ENCODE data around the gene C1orf159. TPM values are rescaled to one million over a fixed set of nuclear protein-coding genes. Genes with fewer than 3 reads are reported as not detected.

C1orf159 gene
- polyA plus RNA-seq, 3 donors = 3.0 to 18.8 (median 3.3) TPM

DNA sequence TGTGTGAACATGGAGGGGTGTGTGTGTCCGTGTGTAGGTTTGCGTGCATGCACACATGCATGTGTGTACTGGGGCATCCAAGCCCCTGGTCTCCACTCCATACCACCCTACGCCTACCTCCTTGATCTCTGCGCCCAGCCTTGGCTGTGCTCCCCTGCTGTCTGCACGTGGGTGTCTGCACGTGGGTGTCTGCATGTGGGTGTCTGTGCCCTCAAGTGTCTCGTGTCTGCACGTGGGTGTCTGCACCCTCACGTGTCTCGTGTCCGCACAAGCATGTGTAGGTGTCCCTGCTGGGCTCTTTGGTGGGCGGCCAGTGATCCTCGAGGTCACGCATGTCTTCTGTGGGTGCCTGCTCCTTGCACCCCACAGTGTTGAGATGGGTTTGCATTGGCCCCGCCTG, 62.9 kb downstream of the C1orf159 start:
- Histone ChIP-seq H3K79me2 (ENCODE audit: insufficient read depth, low read length) (no peaks in the 10 kb centered on the region), H2AFZ (ENCODE audit: insufficient read depth, low read depth, low read length, poor library complexity, severe bottlenecking) (no peak overlapping the region), H3K27ac (ENCODE audit: low read depth in 1 of 2, low read length in 2 of 2) (no peak overlapping the region), H3K9me3 (replicated peaks in 1 of 2; ENCODE audit: control insufficient read depth in 1 of 2, insufficient read depth in 1 of 2, low read length in 2 of 2) (no peaks in the 10 kb centered on the region), H3K4me2 (replicated peaks; ENCODE audit: extremely low read depth, low read length, poor library complexity, severe bottlenecking) (no peak overlapping the region), H4K20me1 (ENCODE audit: insufficient read depth, low read length) (no peaks in the 10 kb centered on the region), H3K27me3 (ENCODE audit: control insufficient read depth in 2 of 2, insufficient read depth in 2 of 2, low read length in 2 of 2) (peaks cover 0 to 4% of the 10 kb centered on the region in 2 donors), H3K9ac (ENCODE audit: insufficient read depth, low read length, poor library complexity, severe bottlenecking) (no peak overlapping the region), H3K4me1 (ENCODE audit: control insufficient read depth in 1 of 2, insufficient read depth in 2 of 2, low read length in 2 of 2) (no peaks in the 10 kb centered on the region), H3K36me3 (replicated peaks in 1 of 2; ENCODE audit: control insufficient read depth in 1 of 2, insufficient read depth in 2 of 2, low read length in 2 of 2) (no peaks in the 10 kb centered on the region), H3K4me3 (replicated peaks in 1 of 3; ENCODE audit: low read depth in 2 of 3, low read length in 3 of 3) (no peak overlapping the region)
- intact Hi-C loops (cut with micrococcal nuclease) = no loop called here
- peak overlapping the region in 1 of 7 donors; percentile 57 for H3K27ac Mint-ChIP-seq
- H3K4me3 Mint-ChIP-seq = no peak overlapping the region
- no peaks in the 10 kb centered on the region for H3K4me1 Mint-ChIP-seq
- H3K36me3 Mint-ChIP-seq = no peaks in the 10 kb centered on the region
- TF ChIP-seq, protein P1, sequence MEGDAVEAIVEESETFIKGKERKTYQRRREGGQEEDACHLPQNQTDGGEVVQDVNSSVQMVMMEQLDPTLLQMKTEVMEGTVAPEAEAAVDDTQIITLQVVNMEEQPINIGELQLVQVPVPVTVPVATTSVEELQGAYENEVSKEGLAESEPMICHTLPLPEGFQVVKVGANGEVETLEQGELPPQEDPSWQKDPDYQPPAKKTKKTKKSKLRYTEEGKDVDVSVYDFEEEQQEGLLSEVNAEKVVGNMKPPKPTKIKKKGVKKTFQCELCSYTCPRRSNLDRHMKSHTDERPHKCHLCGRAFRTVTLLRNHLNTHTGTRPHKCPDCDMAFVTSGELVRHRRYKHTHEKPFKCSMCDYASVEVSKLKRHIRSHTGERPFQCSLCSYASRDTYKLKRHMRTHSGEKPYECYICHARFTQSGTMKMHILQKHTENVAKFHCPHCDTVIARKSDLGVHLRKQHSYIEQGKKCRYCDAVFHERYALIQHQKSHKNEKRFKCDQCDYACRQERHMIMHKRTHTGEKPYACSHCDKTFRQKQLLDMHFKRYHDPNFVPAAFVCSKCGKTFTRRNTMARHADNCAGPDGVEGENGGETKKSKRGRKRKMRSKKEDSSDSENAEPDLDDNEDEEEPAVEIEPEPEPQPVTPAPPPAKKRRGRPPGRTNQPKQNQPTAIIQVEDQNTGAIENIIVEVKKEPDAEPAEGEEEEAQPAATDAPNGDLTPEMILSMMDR (IDR thresholded peaks at IDR 0.05) = no peak
- WGBS (ENCODE audit: insufficient coverage) = 98% methylated on average over 11 of the region's 15 CpGs
- peaks cover 14 to 16% (median 16%) of the 10 kb centered on the region in 3 donors for H3K27me3 Mint-ChIP-seq (ENCODE audit: low read depth in 3 of 3)
- no peak for DNase-seq
- H3K9me3 Mint-ChIP-seq = peaks cover 0 to 3% (median 0%) of the 10 kb centered on the region in 7 donors

DNA sequence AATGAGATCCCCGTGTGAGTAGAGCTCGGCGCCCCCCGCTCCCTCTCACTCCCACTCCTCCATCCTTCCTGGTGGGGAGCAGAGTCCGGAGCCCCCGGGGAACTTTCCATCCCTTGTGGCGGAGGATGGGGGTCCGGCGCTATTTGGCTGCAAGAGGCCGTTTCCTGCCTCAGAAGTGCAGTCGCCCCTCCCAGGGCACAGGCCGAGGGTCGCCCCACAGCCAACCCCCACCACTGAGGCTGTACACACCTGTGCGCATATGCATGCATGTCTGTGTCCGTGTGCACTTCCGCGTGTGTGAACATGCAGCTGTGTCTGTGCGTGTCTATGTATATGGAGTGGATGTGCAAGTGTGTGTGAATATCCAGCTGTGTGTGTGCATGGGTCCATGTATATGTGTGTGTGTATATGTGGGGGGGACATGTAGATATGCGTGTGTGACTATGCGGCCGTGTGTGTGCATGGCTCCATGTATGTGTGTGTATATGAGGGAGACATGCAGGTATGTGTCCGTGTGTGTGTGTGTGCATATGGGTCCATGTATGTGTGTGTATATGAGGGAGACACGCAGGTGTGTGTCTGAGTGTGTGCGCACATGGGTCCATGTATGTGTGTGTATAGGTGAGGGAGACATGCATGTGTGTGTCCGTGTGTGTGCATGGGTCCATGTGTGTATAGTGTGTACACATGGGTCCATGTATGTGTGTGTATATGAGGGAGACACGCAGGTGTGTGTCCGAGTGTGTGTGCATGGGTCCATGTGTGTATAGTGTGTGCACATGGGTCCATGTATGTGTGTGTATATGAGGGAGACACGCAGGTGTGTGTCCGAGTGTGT, 63.7 kb downstream of the C1orf159 start:
- Mint-ChIP-seq H3K27ac (no peak overlapping the region), H3K9me3 (peaks cover 0 to 2% (median 0%) of the 10 kb centered on the region in 7 donors)
- intact Hi-C loops (cut with micrococcal nuclease) = no loop called here

More for the DNA sequence above, 63.7 kb downstream of the C1orf159 start:
- peaks cover 0 to 3% of the 10 kb centered on the region in 2 donors for H3K27me3 ChIP-seq (ENCODE audit: control insufficient read depth in 2 of 2, insufficient read depth in 2 of 2, low read length in 2 of 2)
- H3K36me3 ChIP-seq (replicated peaks in 1 of 2; ENCODE audit: control insufficient read depth in 1 of 2, insufficient read depth in 2 of 2, low read length in 2 of 2) = no peaks in the 10 kb centered on the region
- no peak for DNase-seq
- TF ChIP-seq, protein P1 (IDR thresholded peaks at IDR 0.05) = no peak
- WGBS (ENCODE audit: insufficient coverage) = 94% methylated on average over 29 of the region's 29 CpGs
- no peak overlapping the region for H3K27ac ChIP-seq (ENCODE audit: low read depth in 1 of 2, low read length in 2 of 2)
- H2AFZ ChIP-seq (ENCODE audit: insufficient read depth, low read depth, low read length, poor library complexity, severe bottlenecking) = no peak overlapping the region
- H3K9ac ChIP-seq (ENCODE audit: insufficient read depth, low read length, poor library complexity, severe bottlenecking) = no peak overlapping the region
- Mint-ChIP-seq H3K36me3 (no peaks in the 10 kb centered on the region), H3K27me3 (ENCODE audit: low read depth in 3 of 3) (peaks cover 7 to 9% (median 8%) of the 10 kb centered on the region in 3 donors), H3K4me1 (no peaks in the 10 kb centered on the region), H3K4me3 (no peak overlapping the region)
- no peaks in the 10 kb centered on the region for H3K79me2 ChIP-seq (ENCODE audit: insufficient read depth, low read length)
- H3K4me2 ChIP-seq (replicated peaks; ENCODE audit: extremely low read depth, low read length, poor library complexity, severe bottlenecking) = no peak overlapping the region
- no peaks in the 10 kb centered on the region for H3K4me1 ChIP-seq (ENCODE audit: control insufficient read depth in 1 of 2, insufficient read depth in 2 of 2, low read length in 2 of 2)
- no peaks in the 10 kb centered on the region for H4K20me1 ChIP-seq (ENCODE audit: insufficient read depth, low read length)
- H3K9me3 ChIP-seq (replicated peaks in 1 of 2; ENCODE audit: control insufficient read depth in 1 of 2, insufficient read depth in 1 of 2, low read length in 2 of 2) = no peaks in the 10 kb centered on the region
- H3K4me3 ChIP-seq (replicated peaks in 1 of 3; ENCODE audit: low read depth in 2 of 3, low read length in 3 of 3) = no peak overlapping the region
